WERI-Rb-1 (cell line): ENCODE results near the gene ARFGAP2.

ENCODE experiments used
- DNase-seq: peaks from one replicate; pipeline ENCODE4 v3.0.0-alpha.2; 2020
- H3K27ac ChIP-seq: fragments of 250-450 bp; sonication (Bioruptor Pico); 2 replicates; pipeline ENCODE4 v1.5.1; 2020; ENCODE audit warnings: mild to moderate bottlenecking, moderate library complexity
- H3K27me3 ChIP-seq: fragments of 250-450 bp; sonication (Bioruptor Pico); 2 replicates; pipeline ENCODE4 v1.5.1; 2021; ENCODE audit warnings: mild to moderate bottlenecking, low read depth, moderate library complexity; ENCODE audit not compliant: insufficient read depth, severe bottlenecking
- H3K36me3 ChIP-seq: fragments of 250-450 bp; sonication (Bioruptor Pico); 2 replicates; pipeline ENCODE4 v1.5.1; 2020; ENCODE audit warnings: mild to moderate bottlenecking, moderate library complexity
- H3K4me3 ChIP-seq: 2 replicates; pipeline ENCODE4 v1.5.1; 2011; ENCODE audit warnings: low read depth, mild to moderate bottlenecking, control low read depth, low read length
- H3K9me3 ChIP-seq: fragments of 250-450 bp; sonication (Bioruptor Pico); 2 replicates; pipeline ENCODE4 v1.5.1; 2021; ENCODE audit warnings: mild to moderate bottlenecking, moderate library complexity; ENCODE audit not compliant: severe bottlenecking
- CTCF ChIP-seq: IDR thresholded peaks from 2 replicates; pipeline ENCODE4 v1.5.1; 2011; ENCODE audit warnings: low read depth, mild to moderate bottlenecking, control low read depth, inconsistent platforms, low read length

ARFGAP2 gene

GRCh38 chr11:47180006-47180787, 3.5 kb upstream of the ARFGAP2 start:
- DNase-seq: no peak
- H3K9me3 ChIP-seq: no peaks in the 10 kb centered on the region
- no peak for TF ChIP-seq CTCF
- peaks cover 32% of the 10 kb centered on the region for H3K36me3 ChIP-seq
- H3K27ac ChIP-seq: no peak overlapping the region
- H3K4me3 ChIP-seq: no peak overlapping the region
- no peaks in the 10 kb centered on the region for H3K27me3 ChIP-seq

GRCh38 chr11:47179655-47179991, 2.9 kb upstream of the ARFGAP2 start:
- no peaks in the 10 kb centered on the region for H3K9me3 ChIP-seq
- H3K4me3 ChIP-seq: no peak overlapping the region
- DNase-seq: peak; percentile 73
- H3K27ac ChIP-seq: no peak overlapping the region
- peak; percentile 86 for TF ChIP-seq CTCF
- peaks cover 37% of the 10 kb centered on the region for H3K36me3 ChIP-seq
- H3K27me3 ChIP-seq: no peaks in the 10 kb centered on the region

- TF ChIP-seq CTCF: no peak
- H3K9me3 ChIP-seq: no peaks in the 10 kb centered on the region
- H3K27me3 ChIP-seq: no peaks in the 10 kb centered on the region
- H3K4me3 ChIP-seq: no peak overlapping the region
- no peak for DNase-seq
- H3K36me3 ChIP-seq: peaks cover 40% of the 10 kb centered on the region
- H3K27ac ChIP-seq: no peak overlapping the region
These were observed 2.3 kb upstream of the ARFGAP2 start for GRCh38 chr11:47178737-47179654.

- Histone ChIP-seq H3K27ac (peak overlapping the region; percentile 84; the same call in 1 of the 2 replicates), H3K27me3 (no peaks in the 10 kb centered on the region), H3K36me3 (peaks cover 47% of the 10 kb centered on the region), H3K4me3 (no peak overlapping the region), H3K9me3 (no peaks in the 10 kb centered on the region)
- TF ChIP-seq CTCF: no peak
- no peak for DNase-seq
These were observed 1.6 kb upstream of the ARFGAP2 start for GRCh38 chr11:47178316-47178715.

- no peaks in the 10 kb centered on the region for H3K9me3 ChIP-seq
- peak overlapping the region; percentile 84 for H3K27ac ChIP-seq
- no peak overlapping the region for H3K4me3 ChIP-seq
- peaks cover 51% of the 10 kb centered on the region for H3K36me3 ChIP-seq
- no peaks in the 10 kb centered on the region for H3K27me3 ChIP-seq
- no peak for DNase-seq
- TF ChIP-seq CTCF: no peak
These were observed 1.2 kb upstream of the ARFGAP2 start for GRCh38 chr11:47177846-47178245.
